ENCODE results near the gene MSI2. TPM values are rescaled to one million over a fixed set of nuclear protein-coding genes. Genes with fewer than 3 reads are reported as not detected.

MSI2 gene
- total RNA-seq, 2 donors from 2014 or later: 88.3 to 114 TPM

GRCh38 chr17:57459286-57459915 is 203.1 kb downstream of the MSI2 start:
- Mint-ChIP-seq H3K36me3 (ENCODE audit: low read depth) (peaks cover 9% of the 10 kb centered on the region), H3K4me3 (no peak overlapping the region), H3K4me1 (peaks cover 6% of the 10 kb centered on the region), H3K27ac (no peak overlapping the region), H3K9me3 (no peaks in the 10 kb centered on the region), H3K27me3 (ENCODE audit: insufficient read depth) (no peaks in the 10 kb centered on the region)
- 91 to 92% methylated on average over 9 to 12 of the region's 12 CpGs for WGBS, 2 experiments (ENCODE audit: insufficient coverage in 1 of 2, insufficient read length in 1 of 2)
- Histone ChIP-seq H3K27me3 (ENCODE audit: control insufficient read depth, insufficient read depth, low read length, poor library complexity, severe bottlenecking) (no peaks in the 10 kb centered on the region), H3K9me3 (ENCODE audit: control insufficient read depth, low read length) (no peaks in the 10 kb centered on the region), H3K36me3 (ENCODE audit: control insufficient read depth, insufficient read depth, low read length) (no peaks in the 10 kb centered on the region), H3K27ac (ENCODE audit: low read depth, low read length) (no peak overlapping the region), H3K4me3 (ENCODE audit: low read length) (no peak overlapping the region), H3K4me1 (ENCODE audit: control insufficient read depth, insufficient read depth, low read length) (no peaks in the 10 kb centered on the region), H3K9ac (ENCODE audit: extremely low read depth, low read length, poor library complexity, severe bottlenecking) (no peak overlapping the region)
- no peak for TF ChIP-seq CTCF (conservative IDR thresholded peaks at IDR 0.05)
- DNase-seq: no peak

GRCh38 chr17:57461082-57461481 is 204.8 kb downstream of the MSI2 start:
- Histone ChIP-seq H3K9ac (ENCODE audit: extremely low read depth, low read length, poor library complexity, severe bottlenecking) (no peak overlapping the region), H3K4me3 (ENCODE audit: low read length) (no peak overlapping the region), H3K9me3 (ENCODE audit: control insufficient read depth, low read length) (no peaks in the 10 kb centered on the region), H3K27me3 (ENCODE audit: control insufficient read depth, insufficient read depth, low read length, poor library complexity, severe bottlenecking) (no peaks in the 10 kb centered on the region), H3K27ac (ENCODE audit: low read depth, low read length) (no peak overlapping the region), H3K36me3 (ENCODE audit: control insufficient read depth, insufficient read depth, low read length) (no peaks in the 10 kb centered on the region), H3K4me1 (ENCODE audit: control insufficient read depth, insufficient read depth, low read length) (peaks cover 7% of the 10 kb centered on the region)
- WGBS, 2 experiments (ENCODE audit: insufficient coverage in 1 of 2, insufficient read length in 1 of 2): 95 to 96% methylated on average over 3 to 6 of the region's 6 CpGs
- H3K9me3 Mint-ChIP-seq: no peaks in the 10 kb centered on the region
- DNase-seq: no peak
- H3K4me1 Mint-ChIP-seq: peaks cover 17% of the 10 kb centered on the region
- H3K36me3 Mint-ChIP-seq (ENCODE audit: low read depth): peaks cover 4% of the 10 kb centered on the region
- TF ChIP-seq CTCF (conservative IDR thresholded peaks at IDR 0.05): no peak
- H3K27me3 Mint-ChIP-seq (ENCODE audit: insufficient read depth): no peaks in the 10 kb centered on the region
- H3K4me3 Mint-ChIP-seq: no peak overlapping the region
- peak overlapping the region; percentile 13 for H3K27ac Mint-ChIP-seq

GRCh38 chr17:57462007-57462579 is 205.8 kb downstream of the MSI2 start:
- Mint-ChIP-seq H3K27ac (no peak overlapping the region), H3K27me3 (ENCODE audit: insufficient read depth) (no peaks in the 10 kb centered on the region), H3K4me1 (peaks cover 27% of the 10 kb centered on the region), H3K4me3 (no peak overlapping the region), H3K36me3 (ENCODE audit: low read depth) (no peaks in the 10 kb centered on the region), H3K9me3 (no peaks in the 10 kb centered on the region)
- H3K36me3 ChIP-seq (ENCODE audit: control insufficient read depth, insufficient read depth, low read length): no peaks in the 10 kb centered on the region
- H3K4me1 ChIP-seq (ENCODE audit: control insufficient read depth, insufficient read depth, low read length): peaks cover 9% of the 10 kb centered on the region
- no peak overlapping the region for H3K27ac ChIP-seq (ENCODE audit: low read depth, low read length)
- no peak overlapping the region for H3K9ac ChIP-seq (ENCODE audit: extremely low read depth, low read length, poor library complexity, severe bottlenecking)
- WGBS, 2 experiments (ENCODE audit: insufficient coverage in 1 of 2, insufficient read length in 1 of 2): 88 to 94% methylated on average over 4 of the region's 4 CpGs
- no peak overlapping the region for H3K4me3 ChIP-seq (ENCODE audit: low read length)
- TF ChIP-seq CTCF (conservative IDR thresholded peaks at IDR 0.05): no peak
- H3K9me3 ChIP-seq (ENCODE audit: control insufficient read depth, low read length): no peaks in the 10 kb centered on the region
- DNase-seq: no peak
- H3K27me3 ChIP-seq (ENCODE audit: control insufficient read depth, insufficient read depth, low read length, poor library complexity, severe bottlenecking): no peaks in the 10 kb centered on the region

Data from endodermal cell (in vitro differentiated cells).